Measurements from ENCODE around the gene SHF. TPM values are rescaled to one million over a fixed set of nuclear protein-coding genes. Genes with fewer than 3 reads are reported as not detected.

SHF gene
- total and polyA plus RNA-seq, 2 donors (not counting 3 experiments of a cell fraction or from before 2014, with no cell fraction given), result 2.8 to 5.2 TPM

DNA sequence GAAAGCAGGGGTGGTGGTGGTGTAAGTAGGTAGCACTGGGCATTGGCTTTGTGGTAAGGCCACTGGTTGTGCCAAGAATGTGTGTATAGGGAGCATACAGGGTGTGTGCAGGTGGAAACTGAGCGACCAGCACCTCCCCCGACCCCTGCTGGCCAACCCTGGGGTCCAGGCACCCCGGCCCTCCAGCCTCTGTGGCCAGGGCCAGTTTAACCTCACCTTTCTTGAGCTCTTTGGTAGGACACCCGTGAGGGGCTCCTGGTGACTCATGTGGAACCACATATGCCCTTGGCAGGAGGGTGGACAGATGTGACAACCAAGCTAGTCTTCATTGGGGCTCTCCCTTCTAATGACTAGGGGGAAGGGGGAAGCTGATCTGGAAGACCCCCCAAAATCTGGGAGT, 19.5 kb downstream of the SHF start:
- no peak overlapping the region for H3K4me3 ChIP-seq (replicated peaks in 1 of 3; ENCODE audit: insufficient read depth in 1 of 3, low read depth in 1 of 3, low read length in 3 of 3)
- H3K9me3 ChIP-seq (replicated peaks; ENCODE audit: control insufficient read depth, insufficient read depth, low read length), result no peaks in the 10 kb centered on the region
- H4K20me1 ChIP-seq (replicated peaks; ENCODE audit: control insufficient read depth, extremely low read depth, insufficient read depth, low read length), result no peaks in the 10 kb centered on the region
- BruUV-seq (replicated peaks), result no TSS peak
- TF ChIP-seq POLR2AphosphoS5 (IDR thresholded peaks at IDR 0.05; ENCODE audit: insufficient read depth, low read depth, low read length) (no peak), POLR2A (IDR thresholded peaks at IDR 0.05; ENCODE audit: low read depth, low read length) (no peak), GATA2 (IDR thresholded peaks at IDR 0.05; ENCODE audit: insufficient read depth, insufficient read length, low read depth, low read length) (no peak), FOS (IDR thresholded peaks at IDR 0.05; ENCODE audit: borderline replicate concordance, insufficient read depth, low read length) (no peak), MYC (IDR thresholded peaks at IDR 0.05; ENCODE audit: low read depth, low read length) (no peak), EZH2 (IDR thresholded peaks at IDR 0.05; ENCODE audit: borderline replicate concordance, low read depth, low read length, severe bottlenecking) (no peak), JUN (IDR thresholded peaks at IDR 0.05; ENCODE audit: borderline replicate concordance, insufficient read depth, insufficient read length, low read depth) (no peak)
- TF ChIP-seq, protein P1, sequence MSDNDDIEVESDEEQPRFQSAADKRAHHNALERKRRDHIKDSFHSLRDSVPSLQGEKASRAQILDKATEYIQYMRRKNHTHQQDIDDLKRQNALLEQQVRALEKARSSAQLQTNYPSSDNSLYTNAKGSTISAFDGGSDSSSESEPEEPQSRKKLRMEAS (IDR thresholded peaks at IDR 0.05; ENCODE audit: insufficient read depth, insufficient read length), result no peak
- TF ChIP-seq, protein P2, sequence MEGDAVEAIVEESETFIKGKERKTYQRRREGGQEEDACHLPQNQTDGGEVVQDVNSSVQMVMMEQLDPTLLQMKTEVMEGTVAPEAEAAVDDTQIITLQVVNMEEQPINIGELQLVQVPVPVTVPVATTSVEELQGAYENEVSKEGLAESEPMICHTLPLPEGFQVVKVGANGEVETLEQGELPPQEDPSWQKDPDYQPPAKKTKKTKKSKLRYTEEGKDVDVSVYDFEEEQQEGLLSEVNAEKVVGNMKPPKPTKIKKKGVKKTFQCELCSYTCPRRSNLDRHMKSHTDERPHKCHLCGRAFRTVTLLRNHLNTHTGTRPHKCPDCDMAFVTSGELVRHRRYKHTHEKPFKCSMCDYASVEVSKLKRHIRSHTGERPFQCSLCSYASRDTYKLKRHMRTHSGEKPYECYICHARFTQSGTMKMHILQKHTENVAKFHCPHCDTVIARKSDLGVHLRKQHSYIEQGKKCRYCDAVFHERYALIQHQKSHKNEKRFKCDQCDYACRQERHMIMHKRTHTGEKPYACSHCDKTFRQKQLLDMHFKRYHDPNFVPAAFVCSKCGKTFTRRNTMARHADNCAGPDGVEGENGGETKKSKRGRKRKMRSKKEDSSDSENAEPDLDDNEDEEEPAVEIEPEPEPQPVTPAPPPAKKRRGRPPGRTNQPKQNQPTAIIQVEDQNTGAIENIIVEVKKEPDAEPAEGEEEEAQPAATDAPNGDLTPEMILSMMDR (IDR thresholded peaks at IDR 0.05; ENCODE audit: extremely low read depth in 1 of 2, insufficient read depth in 1 of 2, low read depth in 1 of 2, low read length in 2 of 2), result no peak
- H3K27me3 ChIP-seq (ENCODE audit: control insufficient read depth in 2 of 2, insufficient read depth in 2 of 2, low read length in 2 of 2), result no peaks in the 10 kb centered on the region
- dilution Hi-C loops (cut with MboI; ENCODE audit: extremely low pct_ligation_motif_present, low sequenced_read_pairs), result no loop called here
- no peaks in the 10 kb centered on the region for H3K79me2 ChIP-seq (ENCODE audit: control insufficient read depth, insufficient read depth, low read length)
- H3K9ac ChIP-seq (replicated peaks; ENCODE audit: extremely low read depth, insufficient read depth, low read length), result no peak overlapping the region
- H3K4me1 ChIP-seq (ENCODE audit: control insufficient read depth, extremely low read depth, insufficient read depth, low read length), result peaks cover 3% of the 10 kb centered on the region
- H3K9me1 ChIP-seq (replicated peaks; ENCODE audit: control insufficient read depth, extremely low read depth, insufficient read depth, low read length), result no peaks in the 10 kb centered on the region
- intact Hi-C loops (cut with micrococcal nuclease), result no loop called here
- ChIA-PET CTCF (interaction anchor here (0.9 to 2.2 kb wide), 8 partner anchors 8 to 289 kb away, joined by 3 to 8 read pairs (median 4); no protein-coding TSS in a partner anchor), POLR2A (no interaction called here)
- no peak overlapping the region for H3K27ac ChIP-seq (ENCODE audit: insufficient read depth, low read depth, low read length)
- no peak overlapping the region for H3K4me2 ChIP-seq (ENCODE audit: insufficient read depth, low read length)
- H3K36me3 ChIP-seq (ENCODE audit: control insufficient read depth in 2 of 2, extremely low read depth in 1 of 2, insufficient read depth in 2 of 2, low read length in 2 of 2), result no peaks in the 10 kb centered on the region
- H2AFZ ChIP-seq (ENCODE audit: low read depth, low read length), result no peak overlapping the region
- FAIRE-seq (no peak), DNase-seq (ENCODE audit: low read depth, low spot score) (no peak)

Data from endothelial cell of umbilical vein (primary cell).